Panc1 (cell line): ENCODE measurements around the gene C1orf74.

Experiments used
- CTCF ChIP-seq: fragments of 450-650 bp; IDR thresholded peaks from 2 replicates; pipeline ENCODE4 v1.5.1; 2017; ENCODE audit warnings: mild to moderate bottlenecking
- SIN3A ChIP-seq: IDR thresholded peaks from 2 replicates; pipeline ENCODE4 v1.6.1; 2012; ENCODE audit warnings: low read depth, mild to moderate bottlenecking, low read length, moderate library complexity, borderline replicate concordance; ENCODE audit not compliant: insufficient read depth

DNA sequence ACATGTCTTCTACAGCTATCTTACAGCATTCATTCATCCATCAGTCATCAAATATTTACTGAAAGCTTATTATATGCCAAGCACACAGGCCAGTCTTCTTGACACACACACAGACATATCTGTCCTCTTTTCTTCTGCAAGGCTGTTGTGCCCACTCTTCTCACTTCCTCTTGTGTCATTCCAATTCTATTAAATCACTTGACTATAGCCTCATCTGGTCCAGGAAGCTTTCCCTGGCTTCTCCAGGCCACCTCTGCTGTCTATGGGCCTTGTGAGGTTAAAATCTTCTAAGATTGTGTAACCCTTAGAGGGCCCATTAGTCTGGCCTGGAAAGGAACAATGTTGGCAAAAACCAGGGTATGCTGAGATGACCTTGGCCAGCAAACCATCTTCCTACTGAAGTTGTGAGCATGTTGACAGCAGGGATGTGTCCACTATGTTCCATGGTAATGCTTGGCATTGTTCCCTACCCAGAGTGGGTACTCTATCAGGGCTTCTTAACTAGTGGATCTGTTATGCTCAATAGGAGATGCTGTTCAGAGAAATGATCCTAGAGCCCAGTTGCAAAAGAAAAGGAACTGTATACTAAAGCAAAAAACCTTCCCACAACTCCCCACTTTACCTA, 23.2 kb downstream of the C1orf74 start:
- TF ChIP-seq CTCF (no peak), SIN3A (no peak)
